Bronchial epithelial cell (primary cell): Measurements from ENCODE around the gene FARS2. TPM values are rescaled to one million over a fixed set of nuclear protein-coding genes. Genes with fewer than 3 reads are reported as not detected.

Source experiments
- DNase-seq: peaks from one replicate; pipeline ENCODE4 v3.0.0-alpha.2; 2010; ENCODE audit warnings: low read depth
- FAIRE-seq: peaks from 2 replicates; lab custom pipeline; 2011; peaks lifted over from hg19 to GRCh38; lab: Jason Lieb, UNC
- H3K27me3 ChIP-seq: 2 replicates; pipeline ENCODE4 v1.5.1; 2011; ENCODE audit warnings: low read length; ENCODE audit not compliant: control insufficient read depth, insufficient read depth
- H3K36me3 ChIP-seq: 2 replicates; pipeline ENCODE4 v1.5.1; 2011; ENCODE audit warnings: low read length; ENCODE audit not compliant: control insufficient read depth, insufficient read depth
- H3K4me3 ChIP-seq: 2 replicates; pipeline ENCODE4 v1.5.1; 2011; ENCODE audit warnings: mild to moderate bottlenecking, low read depth, low read length, control low read depth
- CTCF ChIP-seq: IDR thresholded peaks from 2 replicates; pipeline ENCODE4 v1.5.1; 2011; ENCODE audit warnings: mild to moderate bottlenecking, moderate library complexity, low read length, control low read depth, inconsistent platforms; ENCODE audit not compliant: insufficient read depth, severe bottlenecking
- total RNA-seq: library from RNA; depleted of rRNA; stranded (reverse); fragments of >200 nt; gene quantifications from 2 replicates; pipeline ENCODE4 v1.2.1, GENCODE V29; 2014

FARS2 gene
- total RNA-seq, 1 donor from 2014 or later, result 27.4 TPM

- FAIRE-seq, result no peak
- no peak for DNase-seq
- Histone ChIP-seq H3K4me3 (no peak overlapping the region), H3K36me3 (no peaks in the 10 kb centered on the region), H3K27me3 (no peaks in the 10 kb centered on the region)
- no peak for TF ChIP-seq CTCF
These were observed 345.2 kb downstream of the FARS2 start for GRCh38 chr6:5606546-5606945.

- Histone ChIP-seq H3K27me3 (no peaks in the 10 kb centered on the region), H3K4me3 (no peak overlapping the region), H3K36me3 (no peaks in the 10 kb centered on the region)
- no peak for DNase-seq
- TF ChIP-seq CTCF, result no peak
- FAIRE-seq, result no peak
These were observed 349.3 kb downstream of the FARS2 start for GRCh38 chr6:5610640-5611039.

- H3K4me3 ChIP-seq, result no peak overlapping the region
- no peaks in the 10 kb centered on the region for H3K36me3 ChIP-seq
- no peak for DNase-seq
- no peak for TF ChIP-seq CTCF
- no peaks in the 10 kb centered on the region for H3K27me3 ChIP-seq
- no peak for FAIRE-seq
These were observed 355.9 kb downstream of the FARS2 start for GRCh38 chr6:5617179-5617578.

- H3K27me3 ChIP-seq, result no peaks in the 10 kb centered on the region
- FAIRE-seq, result no peak
These were observed 357.9 kb downstream of the FARS2 start for GRCh38 chr6:5619249-5619648.

GRCh38 chr6:5622276-5623005 is 361.1 kb downstream of the FARS2 start:
- Histone ChIP-seq H3K27me3 (no peaks in the 10 kb centered on the region), H3K4me3 (no peak overlapping the region), H3K36me3 (no peaks in the 10 kb centered on the region)
- DNase-seq (no peak), FAIRE-seq (no peak)
- no peak for TF ChIP-seq CTCF

More at GRCh38 chr6:5619249-5619648, 357.9 kb downstream of the FARS2 start:
- no peak for DNase-seq
- no peak for TF ChIP-seq CTCF
- H3K36me3 ChIP-seq, result no peaks in the 10 kb centered on the region
- H3K4me3 ChIP-seq, result no peak overlapping the region

- Histone ChIP-seq H3K36me3 (no peaks in the 10 kb centered on the region), H3K27me3 (no peaks in the 10 kb centered on the region), H3K4me3 (no peak overlapping the region)
- DNase-seq (no peak), FAIRE-seq (no peak)
- TF ChIP-seq CTCF, result no peak
These were observed 362.5 kb downstream of the FARS2 start for GRCh38 chr6:5623769-5624168.
